HepG2 (cell line): ENCODE results near the gene ANKRD65. TPM values are rescaled to one million over a fixed set of nuclear protein-coding genes. Genes with fewer than 3 reads are reported as not detected.

Experiments used
- CBX1 ChIP-seq: IDR thresholded peaks from one replicate; pipeline ENCODE4 v1.6.1; 2016; ENCODE audit warnings: antibody characterized with exemption, low read depth
- HDAC2 ChIP-seq: sonication (generic); formaldehyde crosslinking; IDR thresholded peaks from 2 replicates; pipeline ENCODE4 v1.4.0; 2020; ENCODE audit warnings: missing genetic modification reagents
- MAFF ChIP-seq: IDR thresholded peaks from 2 replicates; pipeline ENCODE4 v1.6.1; 2011; ENCODE audit warnings: low read depth, low read length, improper control_type of control experiment
- NCOA1 ChIP-seq: sonication (generic); formaldehyde crosslinking; IDR thresholded peaks from 2 replicates; pipeline ENCODE4 v1.9.0; 2021; ENCODE audit warnings: missing genetic modification reagents
- NFYC ChIP-seq: IDR thresholded peaks from 2 replicates; pipeline ENCODE4 v1.6.1; 2016; ENCODE audit warnings: missing genetic modification reagents, missing compliant biosample characterization
- POLR2AphosphoS5 ChIP-seq: IDR thresholded peaks from 2 replicates; pipeline ENCODE4 v1.6.1; 2012; ENCODE audit warnings: low read depth, low read length
- RBFOX2 ChIP-seq: fragments of 200-400 bp; formaldehyde crosslinking; IDR thresholded peaks from 2 replicates; pipeline ENCODE4 v1.6.1; 2017; ENCODE audit warnings: low read depth, mild to moderate bottlenecking, low read length
- RFXAP ChIP-seq: sonication (generic); formaldehyde crosslinking; IDR thresholded peaks from 2 replicates; pipeline ENCODE4 v1.4.0; 2020; ENCODE audit warnings: missing genetic modification reagents, borderline replicate concordance
- SALL1 ChIP-seq: sonication (generic); formaldehyde crosslinking; IDR thresholded peaks from 2 replicates; pipeline ENCODE4 v1.8.0; 2022; ENCODE audit warnings: mild to moderate bottlenecking, missing genetic modification reagents
- SIN3B ChIP-seq: fragments of 150-350 bp; IDR thresholded peaks from 2 replicates; pipeline ENCODE4 v1.6.1; 2014; ENCODE audit warnings: low read length
- SRSF1 ChIP-seq: fragments of 200-400 bp; formaldehyde crosslinking; optimal IDR thresholded peaks from 2 replicates; pipeline ENCODE3; 2017; ENCODE audit warnings: mild to moderate bottlenecking, low read depth, low read length, moderate library complexity
- SUZ12 ChIP-seq: fragments of 150-350 bp; IDR thresholded peaks from 2 replicates; pipeline ENCODE4 v1.6.1; 2014; ENCODE audit warnings: low read depth, low read length
- ZIK1 ChIP-seq: sonication (generic); formaldehyde crosslinking; IDR thresholded peaks from 2 replicates; pipeline ENCODE4 v1.5.0; 2020; ENCODE audit warnings: mild to moderate bottlenecking, low read depth, missing genetic modification reagents, borderline replicate concordance
- ZNF281 ChIP-seq: sonication (generic); formaldehyde crosslinking; IDR thresholded peaks from 2 replicates; pipeline ENCODE4 v1.4.0; 2020; ENCODE audit warnings: missing genetic modification reagents, borderline replicate concordance
- ZNF326 ChIP-seq: sonication (generic); formaldehyde crosslinking; IDR thresholded peaks from 2 replicates; pipeline ENCODE4 v1.4.0; 2020; ENCODE audit warnings: missing genetic modification reagents, borderline replicate concordance
- polyA plus RNA-seq, 8 experiments: library from polyadenylated mRNA; depleted of rRNA in 3 of 8; stranded (reverse) in 7 of 8; unstranded in 1 of 8; fragments of >200 nt; fragmentation: Illumina TruSeq in 4 of 8; extraction: Trizol in 4 of 8; gene quantifications; 2 replicates each; pipeline versions ENCODE4 v1.2.1 to v1.2.3, GENCODE V29; 2011 to 2016; ENCODE audit warnings: low read depth in 4 of 8, missing spikeins in 1 of 8, mixed read lengths in 1 of 8; ENCODE audit not compliant: insufficient read depth in 1 of 8
- total RNA-seq, 5 experiments: library from RNA; depleted of rRNA; stranded (reverse); fragments of >200 nt; fragmentation: Illumina TruSeq; extraction: Trizol; gene quantifications; 2 replicates each; pipeline ENCODE4 v1.2.3, GENCODE V29; 2016; ENCODE audit warnings: low read depth in 1 of 5
- TF ChIP-seq, protein P1 (sequence below): IDR thresholded peaks from 2 replicates; pipeline ENCODE4 v1.6.1; 2016; ENCODE audit warnings: mild to moderate bottlenecking, missing biosample characterization, missing genetic modification reagents
- TF ChIP-seq, protein P2 (sequence below): sonication (generic); formaldehyde crosslinking; IDR thresholded peaks from 2 replicates; pipeline ENCODE4 v1.5.0; 2020; ENCODE audit warnings: mild to moderate bottlenecking, missing genetic modification reagents, borderline replicate concordance
- TF ChIP-seq, protein P3 (sequence below): sonication (generic); formaldehyde crosslinking; IDR thresholded peaks from 2 replicates; pipeline ENCODE4 v1.4.0; 2020; ENCODE audit warnings: missing genetic modification reagents
- TF ChIP-seq, protein P4 (sequence below), 2 experiments: sonication (generic) in 1 of 2; formaldehyde crosslinking in 1 of 2; IDR thresholded peaks; 2 replicates each; pipeline versions ENCODE4 v1.4.0 to v1.6.1; 2016 to 2020; ENCODE audit warnings: borderline replicate concordance in 1 of 2, low read depth in 1 of 2, mild to moderate bottlenecking in 1 of 2, missing genetic modification reagents in 1 of 2

ANKRD65 gene
- total and polyA plus RNA-seq, 2 of the 13 experiments (the other 11 are each of a cell fraction or from before 2014, with no cell fraction given): 12.1 to 30.1 TPM

GRCh38 chr1:1431845-1432273, 10.8 kb upstream of the ANKRD65 start (continued):
- TF ChIP-seq, protein P1, sequence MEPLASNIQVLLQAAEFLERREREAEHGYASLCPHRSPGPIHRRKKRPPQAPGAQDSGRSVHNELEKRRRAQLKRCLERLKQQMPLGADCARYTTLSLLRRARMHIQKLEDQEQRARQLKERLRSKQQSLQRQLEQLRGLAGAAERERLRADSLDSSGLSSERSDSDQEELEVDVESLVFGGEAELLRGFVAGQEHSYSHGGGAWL (CRISPR knock-in tag): peak; percentile 84
- TF ChIP-seq ZNF326 (peak; percentile 87; the same call in 1 of the 2 replicates), SIN3B (no peak), NFYC (CRISPR knock-in tag) (no peak; the same call in 1 of the 2 replicates), NCOA1 (no peak; the same call in 1 of the 2 replicates), SUZ12 (no peak), CBX1 (peak; percentile 80), ZIK1 (CRISPR knock-in tag) (peak; percentile 85; the same call in 1 of the 2 replicates), ZNF281 (peak; percentile 79), RBFOX2 (peak; percentile 83), HDAC2 (CRISPR knock-in tag) (peak; percentile 69; the same call in 1 of the 2 replicates), POLR2AphosphoS5 (peak; percentile 82), RFXAP (CRISPR knock-in tag) (no peak), SRSF1 (peak; percentile 97), MAFF (no peak), SALL1 (CRISPR knock-in tag) (peak; percentile 48; the same call in 1 of the 2 replicates)
- TF ChIP-seq, protein P2, sequence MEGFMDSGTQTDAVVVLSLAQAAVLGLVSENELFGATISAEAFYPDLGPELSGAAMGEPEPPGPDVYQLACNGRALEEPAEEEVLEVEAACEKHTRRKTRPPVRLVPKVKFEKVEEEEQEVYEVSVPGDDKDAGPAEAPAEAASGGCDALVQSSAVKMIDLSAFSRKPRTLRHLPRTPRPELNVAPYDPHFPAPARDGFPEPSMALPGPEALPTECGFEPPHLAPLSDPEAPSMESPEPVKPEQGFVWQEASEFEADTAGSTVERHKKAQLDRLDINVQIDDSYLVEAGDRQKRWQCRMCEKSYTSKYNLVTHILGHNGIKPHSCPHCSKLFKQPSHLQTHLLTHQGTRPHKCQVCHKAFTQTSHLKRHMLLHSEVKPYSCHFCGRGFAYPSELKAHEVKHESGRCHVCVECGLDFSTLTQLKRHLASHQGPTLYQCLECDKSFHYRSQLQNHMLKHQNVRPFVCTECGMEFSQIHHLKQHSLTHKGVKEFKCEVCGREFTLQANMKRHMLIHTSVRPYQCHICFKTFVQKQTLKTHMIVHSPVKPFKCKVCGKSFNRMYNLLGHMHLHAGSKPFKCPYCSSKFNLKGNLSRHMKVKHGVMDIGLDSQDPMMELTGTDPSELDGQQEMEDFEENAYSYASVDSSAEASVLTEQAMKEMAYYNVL (CRISPR knock-in tag): peak; percentile 76; the same call in 1 of the 2 replicates
- TF ChIP-seq, protein P3, sequence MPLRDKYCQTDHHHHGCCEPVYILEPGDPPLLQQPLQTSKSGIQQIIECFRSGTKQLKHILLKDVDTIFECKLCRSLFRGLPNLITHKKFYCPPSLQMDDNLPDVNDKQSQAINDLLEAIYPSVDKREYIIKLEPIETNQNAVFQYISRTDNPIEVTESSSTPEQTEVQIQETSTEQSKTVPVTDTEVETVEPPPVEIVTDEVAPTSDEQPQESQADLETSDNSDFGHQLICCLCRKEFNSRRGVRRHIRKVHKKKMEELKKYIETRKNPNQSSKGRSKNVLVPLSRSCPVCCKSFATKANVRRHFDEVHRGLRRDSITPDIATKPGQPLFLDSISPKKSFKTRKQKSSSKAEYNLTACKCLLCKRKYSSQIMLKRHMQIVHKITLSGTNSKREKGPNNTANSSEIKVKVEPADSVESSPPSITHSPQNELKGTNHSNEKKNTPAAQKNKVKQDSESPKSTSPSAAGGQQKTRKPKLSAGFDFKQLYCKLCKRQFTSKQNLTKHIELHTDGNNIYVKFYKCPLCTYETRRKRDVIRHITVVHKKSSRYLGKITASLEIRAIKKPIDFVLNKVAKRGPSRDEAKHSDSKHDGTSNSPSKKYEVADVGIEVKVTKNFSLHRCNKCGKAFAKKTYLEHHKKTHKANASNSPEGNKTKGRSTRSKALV: no peak
- TF ChIP-seq, protein P4, sequence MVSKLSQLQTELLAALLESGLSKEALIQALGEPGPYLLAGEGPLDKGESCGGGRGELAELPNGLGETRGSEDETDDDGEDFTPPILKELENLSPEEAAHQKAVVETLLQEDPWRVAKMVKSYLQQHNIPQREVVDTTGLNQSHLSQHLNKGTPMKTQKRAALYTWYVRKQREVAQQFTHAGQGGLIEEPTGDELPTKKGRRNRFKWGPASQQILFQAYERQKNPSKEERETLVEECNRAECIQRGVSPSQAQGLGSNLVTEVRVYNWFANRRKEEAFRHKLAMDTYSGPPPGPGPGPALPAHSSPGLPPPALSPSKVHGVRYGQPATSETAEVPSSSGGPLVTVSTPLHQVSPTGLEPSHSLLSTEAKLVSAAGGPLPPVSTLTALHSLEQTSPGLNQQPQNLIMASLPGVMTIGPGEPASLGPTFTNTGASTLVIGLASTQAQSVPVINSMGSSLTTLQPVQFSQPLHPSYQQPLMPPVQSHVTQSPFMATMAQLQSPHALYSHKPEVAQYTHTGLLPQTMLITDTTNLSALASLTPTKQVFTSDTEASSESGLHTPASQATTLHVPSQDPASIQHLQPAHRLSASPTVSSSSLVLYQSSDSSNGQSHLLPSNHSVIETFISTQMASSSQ (IDR thresholded peaks at IDR 0.05; ENCODE audit: low read depth): no peak
- TF ChIP-seq, protein P4 (CRISPR knock-in tag; IDR thresholded peaks at IDR 0.05; ENCODE audit: borderline replicate concordance): peak; percentile 75; the same call in 1 of the 2 replicates
